RPMI7951 (cell line): ENCODE measurements around the gene BAHCC1. TPM values are rescaled to one million over a fixed set of nuclear protein-coding genes. Genes with fewer than 3 reads are reported as not detected.
A peak's percentile ranks its signal among the peaks of the same experiment; 100 is the strongest.

Source experiments
- DNase-seq: peaks from one replicate; pipeline ENCODE4 v3.0.0-alpha.2; 2012; ENCODE audit warnings: low read depth
- total RNA-seq: library from RNA; depleted of rRNA; stranded (reverse); fragments of >200 nt; shearing (Covaris generic); gene quantifications from 2 replicates; pipeline ENCODE4 v1.2.3, GENCODE V29; 2014; rRNA removed

BAHCC1 gene
- total RNA-seq, 1 experiment from 2014 or later = 0.36 TPM

DNA sequence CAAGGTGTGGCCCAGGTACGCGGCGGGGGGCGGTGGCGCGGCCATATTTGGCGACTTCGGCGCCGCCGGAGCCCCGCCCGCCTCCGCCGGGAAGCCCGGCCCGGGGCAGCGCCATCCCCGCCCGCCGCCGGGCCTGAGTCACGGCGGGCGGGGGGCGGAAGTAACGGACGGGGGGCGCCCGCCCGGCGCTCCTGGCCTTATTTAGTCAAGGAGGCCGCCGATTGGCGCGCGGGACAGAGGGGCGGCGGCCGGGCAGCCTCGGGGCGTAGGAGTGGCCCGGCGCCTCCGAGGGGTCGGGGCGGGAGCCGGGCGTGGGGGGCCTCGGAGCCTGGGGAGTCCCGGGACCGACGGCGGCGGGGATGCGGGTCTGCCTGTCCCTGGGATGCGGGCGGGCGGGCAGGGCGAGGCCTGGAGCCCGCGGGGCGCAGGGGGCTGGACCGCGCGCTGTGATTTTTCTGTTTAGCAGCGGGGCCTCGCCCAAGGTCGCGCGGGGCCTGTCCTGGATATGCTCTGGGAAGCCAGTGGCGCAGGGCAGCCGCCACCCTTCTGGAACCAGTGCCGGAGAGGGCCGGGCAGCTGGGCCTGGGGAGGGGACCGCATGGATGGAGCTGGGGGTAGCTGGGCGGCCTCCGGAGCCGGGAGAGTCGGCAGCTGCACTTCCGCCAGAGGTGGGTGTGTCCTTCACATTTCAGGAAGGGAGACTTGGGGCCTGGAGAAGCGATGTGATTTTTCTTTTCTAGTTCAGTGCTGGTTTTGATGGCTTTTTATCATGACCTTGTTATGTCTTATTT, 119.7 kb downstream of the BAHCC1 start:
- peak; percentile 84 for DNase-seq

DNA sequence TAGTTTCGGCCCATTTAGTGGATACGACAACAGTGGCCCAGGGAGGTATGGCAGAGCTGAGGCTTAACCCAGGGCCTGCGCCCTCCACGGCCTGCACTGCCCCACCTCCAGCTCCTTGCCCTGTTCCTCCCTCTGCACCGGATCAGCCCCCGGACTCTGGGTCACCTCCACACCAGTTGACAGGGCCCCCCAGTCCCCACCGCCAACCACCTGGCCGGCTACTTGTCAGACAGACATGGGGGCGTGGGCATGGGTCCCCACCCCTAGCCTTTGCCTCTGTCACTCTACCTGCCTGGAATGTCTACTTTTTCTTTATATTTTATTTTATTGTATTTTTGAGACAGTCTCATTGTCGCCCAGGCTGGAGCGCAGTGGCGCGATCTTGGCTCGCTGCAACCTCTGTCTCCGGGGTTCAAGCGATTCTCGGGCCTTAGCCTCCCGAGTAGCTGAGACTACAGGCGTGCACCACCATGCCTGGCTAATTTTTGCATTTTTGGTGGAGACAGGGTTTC, 120.3 kb downstream of the BAHCC1 start:
- DNase-seq = no peak

Other genes starting within 250 kb of the BAHCC1 start
- not detected in 2 replicates for gene PVALEF, start 229.9 kb upstream of the BAHCC1 start, total RNA-seq
- gene AATK, start 229.2 kb upstream of the BAHCC1 start, total RNA-seq = not detected in 2 replicates
- gene CEP131, start 172.5 kb upstream of the BAHCC1 start, total RNA-seq = 7.0 and 9.8 TPM in 2 replicates
- 6.0 and 8.4 TPM in 2 replicates for gene TEPSIN, start 156.4 kb upstream of the BAHCC1 start, total RNA-seq
- 37.2 and 63.6 TPM in 2 replicates for gene NDUFAF8, start 156.1 kb upstream of the BAHCC1 start, total RNA-seq
- 24.0 and 28.1 TPM in 2 replicates for gene SLC38A10, start 100.2 kb upstream of the BAHCC1 start, total RNA-seq
- 1,818 and 2,136 TPM in 2 replicates for gene ACTG1, start 117.3 kb downstream of the BAHCC1 start, total RNA-seq
- not detected in 2 replicates for gene FSCN2, start 132.9 kb downstream of the BAHCC1 start, total RNA-seq
- gene FAAP100, start 156.9 kb downstream of the BAHCC1 start, total RNA-seq = 8.2 and 13.0 TPM in 2 replicates
- 26.9 and 30.8 TPM in 2 replicates for gene NPLOC4, start 241.7 kb downstream of the BAHCC1 start, total RNA-seq
- 1.3 and 2.1 TPM in 2 replicates for gene TSPAN10, start 241.7 kb downstream of the BAHCC1 start, total RNA-seq